Caki2 (cell line): ENCODE measurements around the gene SH2D3A. TPM values are rescaled to one million over a fixed set of nuclear protein-coding genes. Genes with fewer than 3 reads are reported as not detected.

ENCODE experiments used
- DNase-seq: peaks from one replicate; pipeline ENCODE4 v3.0.0-alpha.2; 2015; ENCODE audit warnings: low read depth
- in situ Hi-C: cut with HindIII; loops from 2 replicates; pipeline ENCODE4 v1.10.0; 2016; ENCODE audit warnings: low sequenced_read_pairs, low pct_unique_long_range_greater_than_20kb, mixed read lengths
- total RNA-seq: library from RNA; depleted of rRNA; stranded (reverse); fragments of >200 nt; shearing (Covaris generic); gene quantifications from 2 replicates; pipeline ENCODE4 v1.2.3, GENCODE V29; 2014; ENCODE audit warnings: low replicate concordance

Gene SH2D3A
- total RNA-seq, 1 experiment from 2014 or later: 12.9 TPM

GRCh38 chr19:6730941-6731670 lies 36.1 kb downstream of the SH2D3A start:
- no peak for DNase-seq
- in situ Hi-C loops: no loop called here

GRCh38 chr19:6730153-6730804 lies 37.0 kb downstream of the SH2D3A start:
- DNase-seq: peak; percentile 63
- in situ Hi-C loops: no loop called here

GRCh38 chr19:6729573-6730152 lies 37.6 kb downstream of the SH2D3A start:
- no peak for DNase-seq
- in situ Hi-C loops: no loop called here

- in situ Hi-C loops: no loop called here
- no peak for DNase-seq
Measured at GRCh38 chr19:6728346-6728745, 38.9 kb downstream of the SH2D3A start.

GRCh38 chr19:6725513-6726231 lies 41.6 kb downstream of the SH2D3A start:
- no peak for DNase-seq
- in situ Hi-C loops: no loop called here

GRCh38 chr19:6724631-6725492 lies 42.4 kb downstream of the SH2D3A start:
- no peak for DNase-seq
- in situ Hi-C loops: no loop called here

- in situ Hi-C loops: no loop called here
- no peak for DNase-seq
Measured at GRCh38 chr19:6723738-6724137, 43.5 kb downstream of the SH2D3A start.

GRCh38 chr19:6723108-6723618 lies 44.1 kb downstream of the SH2D3A start:
- no peak for DNase-seq

GRCh38 chr19:6721773-6722172 lies 45.5 kb downstream of the SH2D3A start:
- in situ Hi-C loops: no loop called here
- DNase-seq: no peak

More at GRCh38 chr19:6723108-6723618, 44.1 kb downstream of the SH2D3A start:
- in situ Hi-C loops: no loop called here

- in situ Hi-C loops: no loop called here
Measured at GRCh38 chr19:6721138-6721474, 46.1 kb downstream of the SH2D3A start.

GRCh38 chr19:6720369-6721137 lies 46.7 kb downstream of the SH2D3A start, which contains the start of gene C3:
TSS of gene C3 (minus strand) at chr19:6720650. CDS start at chr19:6720589, 61 bp downstream.
- DNase-seq: no peak
- in situ Hi-C loops: no loop called here

More at GRCh38 chr19:6721138-6721474, 46.1 kb downstream of the SH2D3A start:
- DNase-seq: no peak

- in situ Hi-C loops: no loop called here
- DNase-seq: no peak
Measured at GRCh38 chr19:6719992-6720368, 47.3 kb downstream of the SH2D3A start.

GRCh38 chr19:6719540-6719861 lies 47.7 kb downstream of the SH2D3A start:
- no peak for DNase-seq
- in situ Hi-C loops: no loop called here

GRCh38 chr19:6718741-6719539 lies 48.3 kb downstream of the SH2D3A start:
- peak; percentile 55 for DNase-seq
- in situ Hi-C loops: no loop called here

- DNase-seq: no peak
- in situ Hi-C loops: no loop called here
Measured at GRCh38 chr19:6718111-6718740, 49.0 kb downstream of the SH2D3A start.

GRCh38 chr19:6717441-6717971 lies 49.7 kb downstream of the SH2D3A start:
- in situ Hi-C loops: no loop called here

More at GRCh38 chr19:6717441-6717971, 49.7 kb downstream of the SH2D3A start:
- DNase-seq: no peak
